GM10248 (cell line): Measurements from ENCODE around the gene ALPK3.

Source experiments
- CTCF ChIA-PET: fragments of 300-600 bp; sonication (Branson Sonifier 250); formaldehyde crosslinking; extraction: SDS; loops from one replicate; lab custom pipeline; 2021; ENCODE audit warnings: antibody characterized with exemption; lab: Yijun Ruan, JAX
- POLR2A ChIA-PET: fragments of 350-650 bp; sonication (Branson Sonifier 250); formaldehyde crosslinking; extraction: SDS; loops from one replicate; lab custom pipeline; 2020; ENCODE audit warnings: antibody characterized with exemption; lab: Yijun Ruan, JAX
- DNase-seq: peaks from one replicate; pipeline ENCODE4 v3.0.0; 2012; ENCODE audit errors: extremely low spot score
- CTCF ChIP-seq: IDR thresholded peaks from 2 replicates; pipeline ENCODE4 v1.5.1; 2012; ENCODE audit warnings: mild to moderate bottlenecking, low read depth; ENCODE audit errors: extremely low read depth, missing control alignments, control extremely low read depth

The ALPK3 gene

GRCh38 chr15:84788500-84788899, 28.7 kb upstream of the ALPK3 start:
- CTCF ChIA-PET: no interaction called here
- POLR2A ChIA-PET: no interaction called here
- no peak for DNase-seq
- TF ChIP-seq CTCF: no peak

- DNase-seq: no peak
- POLR2A ChIA-PET: no interaction called here
- CTCF ChIA-PET: interaction anchor here (0.8 to 1.7 kb wide), 3 partner anchors 12 to 202 kb away, joined by 3 to 5 read pairs (median 3); no protein-coding TSS in a partner anchor
- TF ChIP-seq CTCF: no peak
Observed at GRCh38 chr15:84789762-84790161, 27.4 kb upstream of the ALPK3 start.

- TF ChIP-seq CTCF: no peak
- ChIA-PET POLR2A (interaction anchor here (0.6 kb wide), 1 partner anchor 633 kb away, joined by 4 read pairs; no protein-coding TSS in a partner anchor), CTCF (interaction anchor here (1.7 kb wide), 1 partner anchor 15 kb away, joined by 5 read pairs; no protein-coding TSS in a partner anchor)
- DNase-seq: no peak
Observed at GRCh38 chr15:84790676-84791075, 26.5 kb upstream of the ALPK3 start.

DNA sequence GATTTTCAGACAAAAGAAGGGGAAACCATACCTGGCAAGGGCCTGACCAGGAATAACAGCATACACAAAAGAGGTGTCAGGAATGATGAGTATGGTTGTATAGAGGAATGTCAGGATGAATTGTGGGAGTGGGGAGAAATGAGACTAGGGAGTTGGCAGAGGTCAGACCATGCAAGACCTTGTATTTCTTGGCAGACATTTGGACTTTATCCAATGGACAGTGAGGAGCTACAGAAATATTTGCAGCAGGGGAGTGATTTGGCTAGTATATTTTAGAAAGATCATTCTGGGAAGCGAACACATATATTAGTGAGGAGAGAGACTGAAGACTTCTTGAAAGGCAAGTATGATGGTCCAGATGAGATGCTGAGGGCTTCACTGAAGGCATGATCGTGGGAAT, 25.4 kb upstream of the ALPK3 start:
- DNase-seq: no peak
- CTCF ChIA-PET: interaction anchor here (1.2 kb wide), 1 partner anchor 14 kb away, joined by 4 read pairs; no protein-coding TSS in a partner anchor
- POLR2A ChIA-PET: no interaction called here
- no peak for TF ChIP-seq CTCF

GRCh38 chr15:84793431-84794161, 23.6 kb upstream of the ALPK3 start:
- CTCF ChIA-PET: no interaction called here
- no peak for TF ChIP-seq CTCF
- POLR2A ChIA-PET: no interaction called here
- no peak for DNase-seq

- ChIA-PET CTCF (no interaction called here), POLR2A (no interaction called here)
- DNase-seq: no peak
- no peak for TF ChIP-seq CTCF
Observed at GRCh38 chr15:84794162-84794547, 23.0 kb upstream of the ALPK3 start.
